A172 (cell line): Measurements from ENCODE around the gene HAO2. TPM values are rescaled to one million over a fixed set of nuclear protein-coding genes. Genes with fewer than 3 reads are reported as not detected.
"Not testable (repeated sequence)": the region's sequence is repeated elsewhere in the genome, so short reads cannot be mapped to it uniquely, and the experiment has no call there.

Source experiments
- DNase-seq: peaks from one replicate; pipeline ENCODE4 v3.0.0-alpha.2; 2015; ENCODE audit warnings: low spot score
- total RNA-seq: library from RNA; depleted of rRNA; stranded (reverse); fragments of >200 nt; shearing (Covaris generic); gene quantifications from 2 replicates; pipeline ENCODE4 v1.2.3, GENCODE V29; 2014

HAO2 gene
- total RNA-seq, 1 experiment from 2014 or later, result not detected

GRCh38 chr1:119345398-119345797 is 23.2 kb upstream of the HAO2 start:
- no peak for DNase-seq

GRCh38 chr1:119347858-119348257 is 20.7 kb upstream of the HAO2 start:
- no peak for DNase-seq

DNA sequence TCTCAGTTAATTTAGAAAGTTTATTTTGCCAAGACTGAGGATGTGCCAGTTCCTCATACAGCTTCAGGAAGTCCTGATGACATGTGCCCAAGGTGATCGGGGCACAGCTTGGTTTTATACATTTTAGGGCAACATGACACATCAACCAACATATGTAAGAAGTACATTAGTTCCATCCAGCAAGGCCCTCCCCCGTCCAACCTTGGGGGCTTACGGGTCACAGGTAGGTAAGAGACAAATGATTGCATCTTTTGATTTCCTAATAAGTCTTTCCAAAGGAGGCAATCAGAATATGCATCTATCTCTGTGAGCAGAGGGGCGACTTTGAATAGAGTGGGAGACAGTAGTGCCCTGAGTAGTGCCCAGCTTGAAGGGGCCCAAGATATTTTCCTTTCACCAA is 19.6 kb upstream of the HAO2 start:
- DNase-seq, result no peak

GRCh38 chr1:119350866-119351265 is 17.7 kb upstream of the HAO2 start:
- DNase-seq, result not testable (repeated sequence)

DNA sequence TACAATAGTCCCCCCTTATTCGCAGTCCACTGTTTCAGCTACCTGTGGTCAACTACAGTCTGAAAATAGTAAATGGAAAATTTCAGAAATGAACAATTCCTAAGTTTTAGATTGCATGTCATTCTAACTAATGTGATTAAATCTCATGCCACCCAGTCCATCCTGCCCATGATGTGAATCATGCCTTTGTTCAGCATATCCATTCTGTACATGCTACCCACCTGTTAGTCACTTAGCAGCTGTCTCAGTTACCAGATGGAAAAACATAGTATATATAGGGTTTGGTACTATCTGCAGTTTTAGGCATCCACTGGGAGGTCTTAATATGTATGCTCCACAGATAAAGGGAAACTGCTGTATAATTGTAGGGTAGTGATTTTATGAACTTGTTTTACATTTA is 16.6 kb upstream of the HAO2 start:
- DNase-seq, result no peak

GRCh38 chr1:119353836-119354235 is 14.7 kb upstream of the HAO2 start:
- DNase-seq, result no peak

GRCh38 chr1:119358636-119359035 is 9.9 kb upstream of the HAO2 start:
- DNase-seq, result no peak

DNA sequence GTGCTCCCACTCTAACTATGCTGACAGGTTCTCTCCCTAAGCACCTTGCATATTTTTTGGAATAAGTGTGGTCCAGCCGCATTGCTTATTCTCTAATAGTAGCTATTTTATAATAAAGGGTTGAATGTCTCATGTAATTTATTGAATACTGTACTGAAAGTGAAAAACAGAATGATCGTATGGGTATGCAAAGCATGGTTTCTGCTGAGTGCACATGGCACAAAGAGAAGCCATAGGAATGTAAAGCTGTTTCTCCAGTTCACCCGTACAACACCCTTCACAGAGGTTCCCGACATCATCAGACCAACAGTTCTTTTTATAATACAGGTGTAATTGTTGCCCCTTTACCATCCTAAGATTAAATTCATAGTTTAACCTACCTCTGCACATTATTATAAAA is 8.9 kb upstream of the HAO2 start:
- DNase-seq, result no peak

DNA sequence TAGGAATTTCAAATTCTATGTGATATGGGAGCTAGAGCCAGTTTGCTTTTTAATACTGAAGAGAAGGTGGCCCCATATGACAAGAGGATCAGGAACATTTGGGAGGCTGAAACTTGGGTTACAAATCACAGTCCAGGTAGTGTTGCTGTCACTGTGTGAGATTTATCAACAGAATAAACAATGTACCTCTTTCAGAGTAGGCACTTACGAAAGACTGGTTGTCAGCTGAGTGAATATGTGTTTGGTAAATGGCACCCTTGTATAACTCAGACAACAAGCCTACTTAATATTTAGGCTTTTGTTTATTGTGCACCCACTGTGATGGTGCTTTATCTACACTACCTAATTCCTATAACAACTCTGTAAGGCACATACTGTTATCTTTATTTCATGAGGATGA is 7.4 kb upstream of the HAO2 start:
- no peak for DNase-seq

- no peak for DNase-seq
Measured at GRCh38 chr1:119361620-119362344, 6.8 kb upstream of the HAO2 start.

- no peak for DNase-seq
Measured at GRCh38 chr1:119363162-119363561, 5.4 kb upstream of the HAO2 start.

DNA sequence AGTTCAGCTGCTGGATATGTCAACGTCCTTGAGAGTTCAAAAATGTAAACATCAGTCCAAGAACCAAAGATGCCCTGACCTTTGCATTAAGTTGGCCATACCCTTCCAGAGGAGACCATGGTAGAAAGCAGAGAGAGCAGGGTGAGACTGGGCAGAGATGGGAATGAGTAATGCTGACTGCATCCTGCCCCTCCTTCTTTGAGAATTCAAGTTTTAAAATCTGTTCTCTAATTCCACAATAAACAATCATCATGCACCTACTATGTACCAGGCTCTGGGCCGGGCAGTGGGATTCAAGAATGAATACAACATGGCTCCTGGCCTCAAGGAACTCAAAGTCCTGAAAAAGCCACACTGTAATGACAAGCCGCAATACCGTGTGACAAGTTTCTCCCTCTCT is 3.9 kb upstream of the HAO2 start:
- DNase-seq, result peak; percentile 23

- no peak for DNase-seq
Measured at GRCh38 chr1:119366424-119366823, 2.2 kb upstream of the HAO2 start.

DNA sequence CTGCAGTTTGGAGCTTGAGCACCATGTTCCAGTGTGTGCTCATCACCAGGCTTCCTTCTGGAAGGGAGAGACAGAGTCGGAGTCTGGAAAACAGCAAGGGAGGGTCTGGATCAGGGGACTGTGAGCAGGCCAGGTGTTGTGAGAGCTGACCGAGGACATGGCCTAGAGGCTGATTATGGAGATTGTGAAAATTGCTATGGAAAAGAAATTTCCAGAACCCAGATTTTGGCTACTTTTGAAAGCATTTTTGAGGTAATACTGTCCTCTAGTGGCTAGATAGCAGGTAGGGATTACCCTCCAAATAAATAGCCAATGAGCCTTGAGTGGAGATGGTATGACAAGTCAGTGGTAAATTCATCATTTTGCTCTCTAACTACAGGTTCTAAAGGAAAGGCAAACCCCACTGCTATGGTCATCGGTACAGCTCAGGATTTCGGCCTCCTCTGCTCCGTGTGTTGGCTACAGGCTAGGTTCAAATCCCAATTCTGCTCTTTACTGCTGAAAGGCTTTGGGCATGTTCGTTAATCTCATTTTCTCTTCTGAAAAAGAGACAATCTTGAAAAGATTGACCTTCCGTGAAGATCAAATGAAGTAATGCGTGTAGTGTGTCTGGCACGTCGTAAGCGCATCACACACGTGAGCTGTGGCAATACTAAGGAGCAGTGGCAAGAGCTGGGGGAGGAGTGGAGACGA is 1.0 kb upstream of the HAO2 start:
- peak; percentile 49 for DNase-seq

- no peak for DNase-seq
Measured at GRCh38 chr1:119370748-119371147, 2.2 kb downstream of the HAO2 start.

DNA sequence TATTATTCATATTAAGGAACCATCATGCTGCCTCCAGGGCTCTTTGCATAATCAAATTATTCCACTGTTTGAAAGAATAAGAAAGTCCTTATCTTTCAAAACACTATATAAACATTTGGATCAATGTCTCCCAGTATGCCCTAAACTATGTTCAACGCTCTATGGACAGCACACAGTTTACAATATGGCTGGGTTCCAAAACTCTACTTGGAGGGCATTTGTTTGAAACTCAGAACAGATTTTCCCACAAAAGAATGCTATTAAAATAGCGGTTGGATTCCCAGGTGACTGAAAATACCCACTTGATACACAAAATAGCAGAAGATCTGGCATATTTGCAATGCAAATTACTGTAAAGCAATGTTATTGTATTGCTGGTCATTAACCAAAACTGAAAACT is 3.2 kb downstream of the HAO2 start:
- no peak for DNase-seq

- peak; percentile 22 for DNase-seq
Measured at GRCh38 chr1:119372503-119373086, 4.0 kb downstream of the HAO2 start.

DNA sequence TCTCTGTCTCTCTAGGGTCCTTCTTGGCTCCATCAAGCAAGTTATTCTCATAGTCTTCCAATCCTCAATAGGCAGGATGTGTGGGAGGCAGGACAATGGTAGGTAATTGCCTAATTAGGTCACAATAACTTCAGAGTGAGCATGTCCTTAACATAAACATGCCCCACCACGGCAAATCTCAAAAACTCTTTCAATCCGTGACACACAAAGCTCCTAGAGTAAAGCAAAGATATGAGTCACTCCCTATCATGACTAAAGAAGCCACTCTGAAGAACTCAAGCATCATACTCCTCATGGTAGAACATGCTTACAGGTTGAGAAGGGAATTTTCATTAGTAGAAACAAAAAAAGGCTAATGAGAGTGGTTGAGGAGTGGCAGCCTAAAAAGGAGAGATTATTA is 4.9 kb downstream of the HAO2 start:
- peak; percentile 11 for DNase-seq

DNA sequence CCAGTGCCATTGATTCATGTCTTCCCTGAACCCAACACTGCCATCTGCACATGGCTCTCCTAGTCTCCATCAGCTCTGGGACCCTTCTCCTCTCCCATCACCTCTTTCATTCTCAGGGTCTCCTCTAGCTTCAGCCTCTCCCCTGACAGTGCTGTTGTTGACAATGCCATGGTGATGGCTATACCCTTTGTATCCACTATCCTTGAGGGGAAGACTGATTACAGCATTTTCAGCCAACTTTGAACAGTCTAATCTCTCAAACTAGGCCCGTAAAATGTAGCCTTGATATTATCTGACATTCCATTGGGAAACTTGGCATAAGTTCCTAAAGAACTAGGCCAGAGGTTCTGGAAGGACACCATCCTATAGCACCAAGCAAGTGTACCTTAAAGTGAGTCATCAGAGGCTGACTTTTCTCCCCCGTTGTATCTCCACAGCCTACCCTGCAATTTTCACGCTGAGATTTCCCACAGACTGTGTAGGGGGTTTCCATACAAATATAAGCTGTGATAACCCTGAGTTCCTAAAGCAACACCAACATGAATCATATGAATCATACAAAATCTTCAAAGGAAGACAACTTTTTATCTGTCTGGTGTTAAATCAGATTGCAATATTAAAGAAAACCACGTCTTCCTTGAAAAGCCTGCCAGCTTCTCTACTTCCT is 5.8 kb downstream of the HAO2 start:
- peak; percentile 45 for DNase-seq

GRCh38 chr1:119375366-119375765 is 6.8 kb downstream of the HAO2 start:
- no peak for DNase-seq

- DNase-seq, result no peak
Measured at GRCh38 chr1:119376594-119376993, 8.0 kb downstream of the HAO2 start.

DNA sequence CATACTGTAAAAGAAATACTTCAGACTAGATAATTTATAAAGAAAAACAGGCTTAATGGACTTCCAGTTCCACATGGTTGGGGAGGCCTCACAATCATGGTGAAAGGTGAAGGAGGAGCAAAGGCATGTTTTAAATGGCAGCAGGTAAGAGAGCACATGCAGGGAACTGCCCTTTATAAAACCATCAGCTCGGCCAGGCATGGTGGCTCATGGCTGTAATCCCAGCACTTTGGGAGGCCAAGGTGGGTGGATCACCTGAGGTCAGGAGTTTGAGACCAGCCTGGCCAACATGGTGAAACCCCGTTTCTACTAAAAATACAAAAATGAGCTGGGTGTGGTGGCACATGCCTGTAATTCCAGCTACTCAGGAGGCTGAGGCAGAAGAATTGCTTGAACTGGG is 9.0 kb downstream of the HAO2 start:
- DNase-seq, result not testable (repeated sequence)

- DNase-seq, result no peak
Measured at GRCh38 chr1:119379117-119379516, 10.5 kb downstream of the HAO2 start.
